GM21619 (cell line): ENCODE results near the gene AGRP.
"Not testable (repeated sequence)": the region's sequence is repeated elsewhere in the genome, so short reads cannot be mapped to it uniquely, and the experiment has no call there.

Experiments used
- ATAC-seq: cut with Tn5 transposase; IDR thresholded peaks from one replicate; pipeline ENCODE4 v1.9.1; 2021; ENCODE audit not compliant: unreplicated experiment

The AGRP gene

DNA sequence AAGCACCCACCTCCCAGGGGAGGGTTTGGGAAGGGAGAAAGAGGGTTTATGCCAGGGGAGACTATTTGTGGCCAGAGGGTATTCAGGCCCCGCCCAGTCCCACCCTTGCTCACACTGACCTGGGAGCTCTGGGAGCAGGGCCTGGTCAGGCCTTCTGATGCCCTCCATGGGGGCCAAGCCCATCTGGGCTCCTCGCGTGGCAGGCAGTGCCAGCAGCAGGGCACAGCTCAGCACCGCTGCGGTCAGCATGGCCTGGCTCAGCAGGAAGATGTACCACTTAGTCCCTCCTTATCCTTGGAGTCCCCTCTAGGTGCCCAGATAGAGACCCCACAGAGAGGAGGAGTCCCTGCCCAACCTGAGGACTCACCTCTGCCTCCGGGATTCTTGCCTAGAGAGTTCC lies at the start of gene AGRP:
Gene AGRP (minus strand): TSS at position 398 of the 400 bp plus-strand sequence. CDS start 149 bp downstream, at position 249.
- ATAC-seq: no peak

DNA sequence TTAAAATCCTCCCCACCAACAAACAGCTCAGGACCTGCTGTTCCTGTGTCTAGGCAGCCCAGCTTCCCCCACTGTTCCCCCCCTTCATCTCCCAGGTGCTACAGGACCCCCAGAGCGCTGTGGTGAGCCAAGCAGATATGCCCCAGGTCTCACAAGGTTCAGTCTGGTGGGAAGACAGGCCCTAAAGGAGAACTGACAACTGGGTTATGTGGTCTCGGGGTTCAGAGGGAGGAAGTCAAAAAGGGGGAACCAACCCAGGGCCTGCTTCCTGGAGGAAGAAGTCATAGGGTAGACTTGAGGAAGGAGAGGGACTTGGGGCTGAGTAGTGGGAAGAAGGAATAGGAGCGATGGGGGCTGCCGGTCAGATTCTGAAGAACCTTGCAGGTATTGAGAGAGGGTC lies 47.9 kb upstream of the AGRP start:
- ATAC-seq: no peak

- ATAC-seq: peak; percentile 39
Measured at GRCh38 chr16:67530013-67530939, 46.9 kb upstream of the AGRP start.

- ATAC-seq: no peak
Measured at GRCh38 chr16:67529582-67530012, 46.2 kb upstream of the AGRP start.

- ATAC-seq: no peak
Measured at GRCh38 chr16:67528870-67529581, 45.7 kb upstream of the AGRP start.

GRCh38 chr16:67528222-67528869 lies 45.0 kb upstream of the AGRP start, which contains the start of gene RIPOR1:
Gene RIPOR1 (plus strand): TSS chr16:67528829. CDS start chr16:67538447, 9,618 bp downstream.
- ATAC-seq: no peak

GRCh38 chr16:67526149-67526791 lies 42.9 kb upstream of the AGRP start:
- ATAC-seq: no peak

DNA sequence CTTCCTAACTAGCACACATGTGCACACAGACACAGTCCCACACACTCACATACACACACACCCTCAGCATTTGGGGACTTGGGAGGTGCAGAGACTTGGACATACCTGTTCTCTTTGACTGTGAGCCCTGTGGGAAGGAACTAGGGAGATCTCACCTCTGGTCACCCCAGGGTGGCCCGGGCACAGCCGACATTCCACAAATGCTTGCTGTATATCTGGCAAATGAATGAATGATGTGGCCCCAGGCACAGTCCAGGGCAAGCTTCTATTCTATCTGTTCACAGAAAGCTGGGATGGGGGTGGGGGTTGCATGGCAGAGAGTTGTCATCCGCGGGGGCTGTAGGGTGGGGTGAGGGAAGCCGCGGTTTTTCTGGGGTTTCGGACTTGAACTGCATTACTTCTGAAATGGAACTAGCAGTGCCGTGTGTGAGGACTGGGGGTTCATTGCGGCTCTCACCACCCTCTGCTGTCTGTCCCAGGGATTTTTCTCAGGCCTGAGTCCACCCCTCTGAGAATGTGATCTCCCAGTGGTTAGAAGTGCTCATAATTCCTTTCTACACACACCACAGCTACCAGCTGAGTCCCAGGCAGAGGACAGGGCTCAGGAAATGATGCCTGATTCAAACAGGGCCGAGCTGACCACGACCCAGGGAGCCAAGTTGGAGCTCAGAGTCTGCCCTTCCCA lies 42.0 kb upstream of the AGRP start:
- ATAC-seq: no peak

DNA sequence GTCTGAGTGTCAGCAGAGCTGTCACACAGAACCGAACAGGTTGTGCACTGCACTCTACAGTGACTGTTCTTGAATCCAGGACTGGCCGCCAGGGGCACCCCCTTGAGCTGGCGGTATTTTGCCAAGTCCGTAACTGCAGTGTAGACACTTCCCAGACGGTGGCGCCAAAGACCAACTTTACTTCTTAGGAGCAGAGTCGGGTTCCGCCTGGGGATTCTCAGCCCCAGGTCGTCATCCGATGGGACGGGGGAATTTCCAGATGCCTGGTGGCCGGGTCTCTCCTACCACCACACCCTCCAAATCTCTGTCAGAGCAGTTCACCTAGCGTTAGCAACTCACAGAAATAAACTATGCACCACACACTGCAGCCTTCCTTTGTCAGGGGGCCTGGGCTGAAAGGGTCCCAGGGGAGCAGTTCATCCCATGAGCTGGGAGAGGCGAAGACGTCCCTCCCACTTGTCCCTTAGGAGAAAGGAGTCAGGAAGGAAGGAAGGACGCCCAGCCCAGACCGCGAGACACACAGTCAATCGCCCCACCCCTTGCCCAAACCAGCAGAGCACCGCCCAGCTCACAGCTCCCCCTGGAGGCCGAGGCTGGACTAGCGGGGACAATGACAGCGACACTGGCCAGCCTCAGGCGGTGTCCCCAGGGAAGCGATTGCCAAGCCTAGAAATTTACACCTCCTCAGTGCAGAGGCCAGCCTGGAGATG lies 37.9 kb upstream of the AGRP start:
- ATAC-seq: peak; percentile 58

GRCh38 chr16:67519242-67519641 lies 35.9 kb upstream of the AGRP start:
- no peak for ATAC-seq

GRCh38 chr16:67518676-67519075 lies 35.3 kb upstream of the AGRP start:
- ATAC-seq: no peak

DNA sequence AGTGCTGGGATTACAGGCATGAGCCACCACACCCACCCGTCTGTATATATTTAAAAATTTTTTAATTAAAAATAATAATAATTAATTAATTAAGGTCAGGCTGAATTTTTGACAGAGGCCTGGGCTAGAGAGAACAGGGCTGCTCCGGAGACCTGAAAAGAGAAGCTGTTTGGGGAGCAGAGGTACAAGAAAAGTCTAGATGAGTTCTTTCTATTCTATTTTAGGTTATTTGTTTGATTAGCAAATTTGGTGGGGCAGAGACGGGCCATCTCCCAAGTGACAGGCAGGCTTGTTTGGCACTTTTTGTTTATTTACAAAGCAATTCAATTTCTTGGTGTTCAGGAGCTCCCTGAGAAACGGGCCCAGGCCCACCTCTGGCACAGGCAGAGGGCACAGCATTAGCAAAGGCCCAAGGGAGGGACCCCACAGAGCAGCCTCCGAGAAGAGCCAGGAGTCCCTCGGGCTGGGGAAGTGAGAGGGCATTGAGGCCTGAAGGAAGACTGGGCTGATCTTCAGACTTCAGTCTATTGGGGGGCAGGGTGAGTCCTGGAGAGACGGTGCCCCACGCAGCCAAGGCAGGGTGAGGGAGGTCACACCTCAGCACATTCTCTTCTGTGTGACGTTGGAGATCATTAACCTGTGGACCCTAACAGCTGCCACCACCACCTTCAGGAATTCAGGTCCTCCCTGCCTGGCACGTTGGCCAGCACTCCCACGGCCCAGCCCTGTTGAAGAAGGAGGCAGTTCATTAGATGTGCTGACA lies 34.5 kb upstream of the AGRP start:
- peak; percentile 38 for ATAC-seq

- ATAC-seq: no peak
Measured at GRCh38 chr16:67517155-67517445, 33.8 kb upstream of the AGRP start.

DNA sequence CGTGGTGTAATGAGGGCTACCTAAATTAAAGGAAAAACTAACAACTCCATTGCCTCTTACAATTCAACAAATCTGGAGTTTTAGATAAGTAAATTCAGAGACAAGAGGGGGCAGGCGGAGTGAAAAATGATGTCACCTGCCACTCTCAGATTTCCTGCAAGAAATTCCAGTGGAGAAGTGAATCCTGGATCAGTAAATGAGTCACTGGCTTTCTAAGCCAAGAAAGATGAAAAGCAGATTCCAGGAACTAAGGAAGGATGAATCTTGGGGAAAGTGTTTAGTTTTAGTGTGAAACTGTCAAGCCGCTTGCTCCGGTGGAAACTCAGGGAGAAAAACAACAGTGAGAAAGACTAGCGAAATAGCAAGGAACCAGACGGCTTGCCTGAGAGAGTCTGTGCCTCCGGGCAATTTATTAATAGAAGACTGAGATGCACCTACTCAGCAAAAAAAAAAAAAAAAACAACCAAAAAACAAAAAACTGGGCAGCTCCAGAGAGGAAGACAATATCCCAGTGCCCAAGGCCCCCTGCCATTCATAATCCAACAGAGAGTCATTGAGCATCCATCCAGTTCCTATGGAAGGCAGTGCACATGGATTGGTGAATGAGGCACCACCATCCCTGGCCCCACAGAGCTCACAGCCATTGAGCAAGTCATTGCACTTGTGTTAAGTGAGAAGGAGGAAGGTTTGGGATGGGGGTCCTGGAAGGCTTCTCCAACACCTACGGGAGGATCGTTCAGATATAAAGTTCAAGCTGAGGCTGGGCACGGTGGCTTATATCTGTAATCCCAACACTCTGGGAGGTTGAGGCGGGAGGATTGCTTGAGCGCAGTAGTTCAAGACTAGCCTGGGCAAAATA lies 33.2 kb upstream of the AGRP start:
- ATAC-seq: no peak

DNA sequence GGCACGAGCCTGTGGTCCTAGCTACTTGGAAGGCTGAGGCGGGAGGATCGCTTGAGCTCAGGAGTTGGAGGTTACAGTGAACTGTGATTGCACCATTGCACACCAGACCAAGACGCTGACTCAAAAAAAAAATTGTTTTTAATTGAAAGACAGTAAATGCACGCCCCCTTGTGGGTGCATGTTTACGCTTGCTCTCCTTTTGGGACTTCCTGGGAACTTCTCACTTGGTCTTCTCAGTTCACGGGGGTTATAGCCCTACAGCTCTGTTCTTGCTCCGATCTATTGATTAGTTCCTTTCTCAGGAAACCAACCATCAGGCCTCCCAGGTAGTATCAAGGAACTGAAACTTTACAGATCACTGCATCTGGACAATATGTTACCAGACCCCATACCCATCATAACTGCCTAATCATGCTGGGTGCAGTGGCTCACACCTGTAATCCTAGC lies 31.1 kb upstream of the AGRP start:
- peak; percentile 47 for ATAC-seq

- ATAC-seq: not testable (repeated sequence)
Measured at GRCh38 chr16:67513892-67514291, 30.5 kb upstream of the AGRP start.

- ATAC-seq: no peak
Measured at GRCh38 chr16:67509016-67509415, 25.7 kb upstream of the AGRP start.

- ATAC-seq: no peak
Measured at GRCh38 chr16:67506468-67506867, 23.1 kb upstream of the AGRP start.
